Stimulated activated CD4-positive, alpha-beta T cell treated with anti-CD3 and anti-CD28 coated beads, Interleukin-4, amount 100 ng/mL, for 48 hours (primary cell): ENCODE measurements around the gene COL26A1.
"Not testable (repeated sequence)": the region's sequence is repeated elsewhere in the genome, so short reads cannot be mapped to it uniquely, and the experiment has no call there.

Source experiments
- DNase-seq, 2 donors: peaks; one replicate each; pipeline ENCODE4 v3.0.0-alpha.2; 2020; ENCODE audit warnings: low read depth in 2 of 2

COL26A1 gene

DNA sequence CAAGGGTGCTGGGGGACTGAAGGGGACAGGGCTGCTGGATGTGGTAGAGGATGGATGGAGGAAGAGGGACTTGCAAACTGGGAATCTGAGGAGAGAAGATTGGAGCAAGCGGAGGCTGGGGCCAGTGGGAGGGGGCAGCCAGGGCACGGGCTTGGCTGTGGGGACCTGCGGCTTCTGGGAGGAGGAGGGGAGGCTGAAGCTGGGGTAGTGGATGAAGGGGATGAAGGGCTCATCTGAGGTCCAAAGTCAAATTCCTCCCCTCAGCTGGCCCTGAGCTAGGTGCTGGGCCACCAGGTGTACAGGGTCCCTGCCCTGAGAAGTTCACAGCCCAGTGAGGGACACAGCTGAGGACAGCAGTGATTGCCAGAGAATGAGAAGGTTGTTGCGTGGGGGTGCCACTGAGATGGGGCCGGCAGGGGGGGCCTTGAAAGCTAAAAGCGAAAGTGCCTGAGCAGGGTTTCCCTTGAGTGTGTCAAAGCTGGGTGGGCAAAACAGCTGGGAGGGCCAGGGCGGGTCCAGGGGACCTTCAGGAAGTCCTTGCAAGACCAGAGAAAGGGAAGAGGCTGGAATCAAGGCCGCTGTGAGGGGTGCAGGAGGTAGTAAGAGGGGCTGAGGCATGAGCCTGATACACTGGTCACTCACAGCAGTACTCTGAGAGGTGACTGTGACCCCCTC, 191.2 kb downstream of the COL26A1 start:
- no peak for DNase-seq

DNA sequence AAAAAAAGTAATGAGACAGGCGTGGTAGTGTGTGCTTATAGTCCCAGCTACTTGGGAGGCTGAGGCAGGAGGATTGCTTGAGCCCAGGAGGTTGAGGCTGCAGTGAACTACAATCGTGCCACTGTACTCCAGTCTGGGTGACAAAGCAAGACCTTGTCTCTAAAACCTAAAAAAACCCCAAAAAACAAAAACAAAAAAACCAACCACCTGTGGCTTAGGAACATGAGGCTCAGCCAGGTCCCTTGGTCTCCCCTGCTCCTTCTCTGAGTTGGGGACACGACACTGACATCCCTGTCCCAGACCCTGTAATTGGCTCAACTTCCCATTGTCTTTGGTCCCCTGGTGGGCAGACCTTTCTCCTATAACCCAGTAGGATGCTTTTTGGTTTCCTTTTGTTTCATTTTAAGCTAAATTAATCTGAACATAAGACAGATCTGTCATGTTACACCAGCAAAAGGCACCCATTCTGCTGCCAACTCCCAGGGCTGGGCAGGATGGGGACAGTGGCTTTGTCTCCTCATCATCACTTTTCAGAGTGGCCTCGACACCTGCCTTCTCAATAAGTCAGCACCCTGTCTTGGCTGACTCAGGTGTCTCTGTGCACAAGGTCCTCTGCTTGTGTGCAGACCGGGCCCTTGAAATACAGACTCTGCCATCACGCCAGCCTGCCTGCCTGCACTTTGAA, 192.1 kb downstream of the COL26A1 start:
- no peak for DNase-seq

GRCh38 chr7:101555269-101555920, 192.7 kb downstream of the COL26A1 start:
- DNase-seq = no peak

DNA sequence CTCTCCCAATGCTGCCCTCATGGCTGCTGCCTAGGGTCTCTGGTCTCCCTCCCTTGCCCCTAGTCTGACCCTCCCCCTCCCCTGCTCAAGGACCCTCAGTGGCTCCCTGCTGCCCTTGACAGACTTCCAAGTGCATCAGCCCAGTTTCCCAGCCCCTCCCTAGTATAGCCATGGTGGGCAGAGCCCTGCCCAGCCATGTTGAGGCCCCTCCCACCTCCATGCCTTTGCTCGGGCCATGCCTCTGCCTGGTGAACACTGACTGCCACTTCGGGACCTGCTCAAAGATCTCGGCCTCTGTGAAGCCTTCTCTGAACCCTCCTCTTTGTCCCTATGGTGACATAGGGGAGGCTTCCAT, 193.2 kb downstream of the COL26A1 start:
- DNase-seq = no peak

DNA sequence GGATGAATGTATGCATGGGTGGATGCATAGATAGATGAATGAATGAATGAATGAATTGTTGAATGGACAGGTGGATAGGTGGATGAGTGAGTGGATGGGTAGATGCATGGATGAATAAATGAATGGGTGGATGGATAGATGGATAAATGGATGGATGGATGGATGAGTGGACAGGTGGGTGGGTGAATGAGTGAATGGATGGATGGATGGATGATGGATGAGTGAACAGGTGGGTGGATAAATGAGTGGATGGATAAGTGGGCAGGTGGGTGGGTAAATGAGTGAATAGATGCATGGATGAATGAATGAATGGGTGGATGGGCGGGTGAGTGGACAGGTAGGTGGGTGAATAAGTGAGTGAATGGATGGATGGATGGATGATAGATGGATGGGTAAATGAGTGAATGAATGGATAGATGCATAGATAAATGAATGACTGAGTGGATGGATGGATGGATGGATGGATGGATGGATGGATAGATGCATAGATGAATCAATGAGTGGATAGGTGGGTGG, 193.8 kb downstream of the COL26A1 start:
- no peak for DNase-seq

- DNase-seq = no peak
These were observed 194.7 kb downstream of the COL26A1 start for GRCh38 chr7:101557421-101557820.

- no peak for DNase-seq
These were observed 195.5 kb downstream of the COL26A1 start for GRCh38 chr7:101557978-101558741.

GRCh38 chr7:101558742-101559325, 196.2 kb downstream of the COL26A1 start:
- DNase-seq = no peak

- no peak for DNase-seq
These were observed 196.9 kb downstream of the COL26A1 start for GRCh38 chr7:101559586-101559985.

DNA sequence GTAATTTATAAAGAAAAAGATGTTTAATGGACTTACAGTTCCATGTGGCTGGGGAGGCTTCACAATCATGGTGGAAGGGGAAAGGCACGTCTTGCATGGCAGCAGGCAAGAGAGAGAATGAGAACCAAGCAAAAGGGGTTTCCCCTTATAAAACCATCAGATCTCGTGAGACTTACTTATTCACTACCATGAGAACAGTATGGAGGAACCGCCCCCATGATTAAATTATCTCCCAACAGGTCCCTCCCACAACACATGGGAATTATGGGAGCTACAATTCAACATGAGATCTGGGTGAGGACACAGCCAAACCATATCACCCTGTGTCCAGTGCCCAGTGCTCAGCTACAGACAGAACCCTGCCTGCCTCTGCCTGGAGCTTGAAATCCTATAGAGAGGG, 197.3 kb downstream of the COL26A1 start:
- not testable (repeated sequence) for DNase-seq

DNA sequence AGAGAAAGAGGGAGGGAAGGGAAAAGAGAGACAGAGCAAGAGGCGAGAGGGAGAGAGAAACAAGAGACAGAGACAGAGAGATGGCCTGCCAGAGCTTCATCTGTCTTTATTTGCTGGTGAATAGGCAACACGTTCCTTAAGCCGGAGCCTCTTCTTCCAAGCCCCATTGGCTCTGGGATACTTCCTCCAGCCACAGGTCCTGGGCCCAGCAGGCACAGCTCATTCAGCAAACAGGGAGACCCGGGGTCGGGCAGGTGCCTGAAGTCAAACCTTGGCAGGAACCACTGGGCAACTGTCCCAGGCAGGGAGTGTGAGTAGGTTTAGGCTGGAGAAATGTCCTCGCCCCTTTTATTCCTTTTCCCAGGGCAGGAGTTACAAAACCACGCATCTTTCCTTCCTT, 198.2 kb downstream of the COL26A1 start:
- DNase-seq = no peak

GRCh38 chr7:101561293-101561692, 198.6 kb downstream of the COL26A1 start:
- not testable (repeated sequence) for DNase-seq

- DNase-seq = no peak
These were observed 200.0 kb downstream of the COL26A1 start for GRCh38 chr7:101562531-101563197.

DNA sequence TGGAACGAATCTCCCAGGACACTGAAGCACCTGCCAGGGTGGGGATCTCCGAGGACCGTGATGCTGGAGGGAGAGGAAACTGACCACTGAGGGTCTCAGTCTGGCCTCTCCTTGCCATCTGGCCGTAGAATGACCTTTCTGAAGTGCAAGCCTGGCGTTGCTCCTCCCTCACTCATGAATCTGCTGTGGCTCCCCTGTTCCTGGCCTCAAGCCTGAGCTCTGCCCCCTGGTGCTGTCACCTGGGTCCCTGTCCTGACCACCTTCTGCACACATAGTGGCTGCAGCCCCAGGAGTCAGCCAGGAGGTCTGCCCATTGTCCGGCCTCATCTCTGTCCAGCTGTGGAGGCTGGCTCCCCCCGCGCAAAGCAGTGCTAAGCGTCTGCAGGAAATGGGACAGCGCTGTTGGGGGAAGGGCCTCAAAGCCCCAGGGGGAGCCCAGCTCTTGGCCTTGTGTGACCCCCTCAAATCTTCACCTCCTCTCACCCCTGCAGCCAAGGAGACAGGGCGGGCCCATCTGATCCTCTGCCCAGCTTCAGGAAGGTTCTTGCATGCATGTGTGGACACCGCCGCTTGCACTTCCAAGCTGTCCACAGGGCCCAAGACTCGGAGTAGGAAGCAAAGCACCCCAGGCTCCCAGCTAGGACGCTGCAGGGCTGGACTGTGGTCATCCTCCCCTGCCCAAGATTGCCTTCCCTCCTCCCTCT, 200.7 kb downstream of the COL26A1 start:
- no peak for DNase-seq

GRCh38 chr7:101563943-101564777, 201.5 kb downstream of the COL26A1 start:
- no peak for DNase-seq

DNA sequence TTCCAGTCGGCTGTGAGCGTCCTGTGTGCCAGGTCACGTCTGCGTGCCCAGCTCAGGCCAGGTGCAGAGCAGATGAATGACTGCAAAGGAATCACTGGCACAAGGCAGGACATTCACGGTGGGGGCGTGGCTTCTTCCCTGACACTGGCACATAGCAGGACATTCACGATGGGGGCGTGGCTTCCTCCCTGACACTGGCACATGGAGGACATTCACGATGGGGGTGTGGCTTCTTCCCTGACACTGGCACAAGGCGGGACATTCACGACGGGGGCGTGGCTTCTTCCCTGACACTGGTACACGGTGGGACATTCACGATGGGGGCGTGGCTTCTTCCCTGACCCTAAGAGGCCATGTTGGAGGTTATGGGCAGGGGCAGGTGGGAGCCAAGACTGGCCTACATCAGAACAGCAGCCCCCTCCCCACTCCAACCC, 202.1 kb downstream of the COL26A1 start:
- no peak for DNase-seq

DNA sequence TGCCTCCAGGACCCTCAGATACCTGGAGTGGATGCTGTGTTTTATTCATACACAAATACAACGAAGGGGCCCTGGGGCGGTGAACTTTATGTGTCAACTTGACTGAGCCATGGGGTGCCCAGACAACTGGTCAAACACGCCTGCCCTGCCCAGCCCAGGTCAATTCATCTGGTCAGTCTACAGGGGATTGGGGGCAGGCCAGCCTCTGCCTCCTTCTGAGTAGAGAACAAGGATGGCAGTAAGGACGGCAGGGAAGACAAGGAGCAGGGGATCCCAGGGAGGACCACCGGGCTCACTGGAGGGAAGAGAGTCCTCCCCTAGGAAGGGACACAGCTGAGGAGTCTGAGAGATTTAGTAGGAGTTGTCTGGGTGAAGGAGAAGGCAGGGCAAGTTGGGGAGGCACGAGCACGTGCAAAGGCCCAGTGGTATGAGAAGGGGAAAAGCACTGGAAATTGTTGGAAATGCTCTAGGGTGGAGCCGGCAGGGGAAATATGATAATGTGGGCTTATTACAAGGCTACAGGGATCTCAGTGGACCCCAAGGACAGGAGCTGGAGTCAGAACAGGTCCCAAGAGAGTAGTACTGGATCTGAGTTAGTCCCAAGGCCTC, 203.0 kb downstream of the COL26A1 start:
- no peak for DNase-seq

DNA sequence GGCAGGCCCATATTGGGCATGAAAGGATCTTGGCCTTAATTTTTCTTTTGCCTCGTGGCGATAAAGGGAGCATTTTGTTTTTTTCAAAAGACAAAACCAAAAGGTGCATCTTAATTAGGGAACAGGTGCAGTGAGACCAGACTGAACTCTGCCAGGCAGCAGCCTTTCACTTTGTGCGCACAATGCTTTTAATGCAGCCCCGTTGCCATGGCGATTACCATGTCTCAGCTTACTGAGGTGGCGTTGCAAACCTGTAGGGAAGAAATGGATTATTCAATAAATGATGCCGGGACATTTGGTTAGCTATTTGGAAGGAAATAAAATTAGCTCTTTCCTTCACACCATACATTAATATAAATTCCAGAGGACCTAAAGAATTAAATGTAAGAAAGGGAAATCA, 204.6 kb downstream of the COL26A1 start:
- DNase-seq = no peak

GRCh38 chr7:101572156-101572555, 209.5 kb downstream of the COL26A1 start:
- no peak for DNase-seq
